HEK293 (cell line): ENCODE data around the gene KRT4.

Experiments used
- CTCF ChIA-PET: fragments of 350-600 bp; formaldehyde crosslinking; extraction: SDS; loops from one replicate; lab custom pipeline; 2021; ENCODE audit warnings: antibody characterized with exemption; lab: Yijun Ruan, JAX
- POLR2A ChIA-PET: fragments of 300-600 bp; formaldehyde crosslinking; extraction: SDS; loops from one replicate; lab custom pipeline; 2020; ENCODE audit warnings: antibody characterized with exemption, inconsistent platforms; lab: Yijun Ruan, JAX
- H3K27ac ChIP-seq: fragments of 200-500 bp; sonication (Bioruptor generic); 2 replicates; pipeline ENCODE4 v1.5.1; 2014; ENCODE audit warnings: low read depth, low read length, control low read depth, inconsistent platforms; ENCODE audit errors: extremely low read depth
- H3K36me3 ChIP-seq, 2 experiments: fragments of 200-500 bp in 1 of 2; sonication (Bioruptor generic) in 1 of 2; 1 replicate in 1 of 2; 2 replicates in 1 of 2; pipeline ENCODE4 v1.5.1; 2014 to 2017; ENCODE audit warnings: inconsistent platforms in 2 of 2, low read length in 2 of 2; ENCODE audit not compliant: control insufficient read depth in 2 of 2, insufficient read depth in 1 of 2
- H3K4me1 ChIP-seq: fragments of 200-500 bp; sonication (Bioruptor generic); 2 replicates; pipeline ENCODE4 v1.5.1; 2014; ENCODE audit warnings: mild to moderate bottlenecking, low read length, inconsistent platforms; ENCODE audit not compliant: control insufficient read depth, insufficient read depth
- H3K4me3 ChIP-seq: 2 replicates; pipeline ENCODE4 v1.5.1; 2011; ENCODE audit warnings: low read depth, mild to moderate bottlenecking, control low read depth, low read length, moderate library complexity
- H3K9me3 ChIP-seq: fragments of 200-500 bp; sonication (Bioruptor generic); 2 replicates; pipeline ENCODE4 v1.5.1; 2014; ENCODE audit warnings: low read depth, low read length, inconsistent platforms; ENCODE audit not compliant: control insufficient read depth, insufficient read depth
- ATF2 ChIP-seq: fragments of 450-650 bp; formaldehyde crosslinking; IDR thresholded peaks from 2 replicates; pipeline ENCODE4 v1.5.1; 2016; ENCODE audit warnings: missing biosample characterization, missing genetic modification characterization, low read depth
- INSM2 ChIP-seq: fragments of 450-650 bp; formaldehyde crosslinking; IDR thresholded peaks from 2 replicates; pipeline ENCODE4 v1.5.1; 2016; ENCODE audit warnings: missing biosample characterization, missing genetic modification characterization
- KLF1 ChIP-seq: fragments of 450-650 bp; formaldehyde crosslinking; IDR thresholded peaks from 2 replicates; pipeline ENCODE4 v1.5.1; 2016; ENCODE audit warnings: missing biosample characterization, missing genetic modification characterization
- KLF8 ChIP-seq: fragments of 450-650 bp; formaldehyde crosslinking; IDR thresholded peaks from 2 replicates; pipeline ENCODE4 v1.5.1; 2016; ENCODE audit warnings: missing biosample characterization, missing genetic modification characterization
- PRDM1 ChIP-seq: fragments of 450-650 bp; formaldehyde crosslinking; IDR thresholded peaks from 2 replicates; pipeline ENCODE4; 2016; ENCODE audit warnings: missing biosample characterization, missing genetic modification characterization
- SALL2 ChIP-seq: fragments of 450-650 bp; formaldehyde crosslinking; IDR thresholded peaks from 2 replicates; pipeline ENCODE4 v1.5.0; 2017; ENCODE audit warnings: missing biosample characterization, mild to moderate bottlenecking, missing genetic modification characterization, borderline replicate concordance
- SP7 ChIP-seq: fragments of 450-650 bp; formaldehyde crosslinking; IDR thresholded peaks from 2 replicates; pipeline ENCODE4 v1.5.1; 2016; ENCODE audit warnings: missing biosample characterization, missing genetic modification characterization
- ZBTB1 ChIP-seq: fragments of 450-650 bp; formaldehyde crosslinking; IDR thresholded peaks from 2 replicates; pipeline ENCODE4 v1.5.1; 2016; ENCODE audit warnings: missing biosample characterization, missing genetic modification characterization
- ZBTB20 ChIP-seq: fragments of 450-650 bp; formaldehyde crosslinking; IDR thresholded peaks from 2 replicates; pipeline ENCODE4 v1.5.1; 2016; ENCODE audit warnings: missing biosample characterization, missing genetic modification characterization
- ZFHX2 ChIP-seq: fragments of 450-650 bp; formaldehyde crosslinking; conservative IDR thresholded peaks from 2 replicates; pipeline ENCODE4 v1.5.1; 2016; ENCODE audit warnings: missing biosample characterization, missing genetic modification characterization
- ZNF132 ChIP-seq: fragments of 450-650 bp; formaldehyde crosslinking; IDR thresholded peaks from 2 replicates; pipeline ENCODE4 v1.5.1; 2017; ENCODE audit warnings: missing biosample characterization, missing genetic modification characterization, borderline replicate concordance
- ZNF146 ChIP-seq: fragments of 450-650 bp; formaldehyde crosslinking; IDR thresholded peaks from 2 replicates; pipeline ENCODE4 v1.5.1; 2016; ENCODE audit warnings: missing biosample characterization, missing genetic modification characterization
- ZNF174 ChIP-seq: fragments of 450-650 bp; formaldehyde crosslinking; IDR thresholded peaks from 2 replicates; pipeline ENCODE4 v1.5.0; 2017; ENCODE audit warnings: missing biosample characterization, mild to moderate bottlenecking, missing genetic modification characterization
- ZNF18 ChIP-seq: fragments of 450-650 bp; formaldehyde crosslinking; IDR thresholded peaks from 2 replicates; pipeline ENCODE4 v1.5.1; 2016; ENCODE audit warnings: missing biosample characterization, missing genetic modification characterization
- ZNF248 ChIP-seq: fragments of 450-650 bp; formaldehyde crosslinking; IDR thresholded peaks from 2 replicates; pipeline ENCODE4 v1.5.1; 2017; ENCODE audit warnings: missing biosample characterization, missing genetic modification characterization
- ZNF335 ChIP-seq: fragments of 450-650 bp; formaldehyde crosslinking; conservative IDR thresholded peaks from 2 replicates; pipeline ENCODE4 v1.5.1; 2016; ENCODE audit warnings: missing biosample characterization, missing genetic modification characterization
- ZNF37A ChIP-seq: fragments of 450-650 bp; IDR thresholded peaks from 2 replicates; pipeline ENCODE4 v1.5.1; 2018; ENCODE audit warnings: missing biosample characterization, missing genetic modification characterization
- ZNF394 ChIP-seq: fragments of 450-650 bp; formaldehyde crosslinking; IDR thresholded peaks from 2 replicates; pipeline ENCODE4 v1.5.1; 2016; ENCODE audit warnings: missing biosample characterization, missing genetic modification characterization, mild to moderate bottlenecking, moderate library complexity, borderline replicate concordance
- ZNF398 ChIP-seq: fragments of 450-650 bp; formaldehyde crosslinking; IDR thresholded peaks from 2 replicates; pipeline ENCODE4 v1.5.1; 2017; ENCODE audit warnings: missing biosample characterization, missing genetic modification characterization
- ZNF488 ChIP-seq: fragments of 450-650 bp; formaldehyde crosslinking; IDR thresholded peaks from 2 replicates; pipeline ENCODE4 v1.5.1; 2016; ENCODE audit warnings: missing biosample characterization, missing genetic modification characterization
- ZNF513 ChIP-seq: fragments of 450-650 bp; IDR thresholded peaks from 2 replicates; pipeline ENCODE4 v1.5.1; 2018; ENCODE audit warnings: missing biosample characterization, missing genetic modification characterization
- ZNF777 ChIP-seq: fragments of 450-650 bp; formaldehyde crosslinking; IDR thresholded peaks from 2 replicates; pipeline ENCODE4 v1.5.1; 2017; ENCODE audit warnings: missing biosample characterization, missing genetic modification characterization, borderline replicate concordance
- ZNF785 ChIP-seq: fragments of 450-650 bp; formaldehyde crosslinking; IDR thresholded peaks from 2 replicates; pipeline ENCODE4 v1.5.1; 2016; ENCODE audit warnings: missing biosample characterization, missing genetic modification characterization
- ZNF792 ChIP-seq: fragments of 450-650 bp; formaldehyde crosslinking; IDR thresholded peaks from 2 replicates; pipeline ENCODE4 v1.5.1; 2016; ENCODE audit warnings: missing biosample characterization, missing genetic modification characterization

KRT4 gene

GRCh38 chr12:52760623-52761022 lies 53.3 kb downstream of the KRT4 start (continued):
- no peak for TF ChIP-seq ZNF398 (tag by site-specific recombination)
- no peak for TF ChIP-seq ZNF792 (tag by site-specific recombination)
- TF ChIP-seq ZNF248 (tag by site-specific recombination), result no peak
- no peak for TF ChIP-seq ZNF174 (tag by site-specific recombination)
- TF ChIP-seq ZNF513 (tag by site-specific recombination), result no peak

GRCh38 chr12:52759695-52760094 lies 54.2 kb downstream of the KRT4 start:
- H3K4me1 ChIP-seq, result no peaks in the 10 kb centered on the region
- POLR2A ChIA-PET, result no interaction called here

GRCh38 chr12:52759218-52759617 lies 54.7 kb downstream of the KRT4 start:
- H3K27ac ChIP-seq, result no peak overlapping the region
- CTCF ChIA-PET, result interaction anchor here (0.6 to 1.5 kb wide), 3 partner anchors 10 to 111 kb away, joined by 3 to 4 read pairs (median 3); no protein-coding TSS in a partner anchor
- no peaks in the 10 kb centered on the region for H3K36me3 ChIP-seq
- H3K9me3 ChIP-seq, result no peaks in the 10 kb centered on the region
- no peak overlapping the region for H3K4me3 ChIP-seq
- POLR2A ChIA-PET, result no interaction called here
- no peaks in the 10 kb centered on the region for H3K4me1 ChIP-seq
- TF ChIP-seq INSM2 (tag by site-specific recombination), result no peak
- no peak for TF ChIP-seq ZNF132 (tag by site-specific recombination)
- TF ChIP-seq ZNF18 (tag by site-specific recombination), result no peak
- TF ChIP-seq KLF8 (tag by site-specific recombination), result no peak
- no peak for TF ChIP-seq SP7 (tag by site-specific recombination)
- TF ChIP-seq SALL2 (tag by site-specific recombination), result no peak
- no peak for TF ChIP-seq KLF1 (tag by site-specific recombination)
- TF ChIP-seq ZNF777, result no peak
- TF ChIP-seq ZBTB20 (tag by site-specific recombination), result no peak
- no peak for TF ChIP-seq ZNF146
- no peak for TF ChIP-seq ZNF785 (tag by site-specific recombination)
- no peak for TF ChIP-seq PRDM1 (tag by site-specific recombination)
- no peak for TF ChIP-seq ZNF335 (tag by site-specific recombination)
- no peak for TF ChIP-seq ZBTB1

More at GRCh38 chr12:52759695-52760094, 54.2 kb downstream of the KRT4 start:
- Histone ChIP-seq H3K4me3 (no peak overlapping the region), H3K9me3 (no peaks in the 10 kb centered on the region), H3K27ac (no peak overlapping the region), H3K36me3 (no peaks in the 10 kb centered on the region)
- CTCF ChIA-PET, result interaction anchor here (0.6 to 1.5 kb wide), 2 partner anchors 10 to 666 kb away, joined by 3 read pairs; no protein-coding TSS in a partner anchor
- no peak for TF ChIP-seq ATF2
- TF ChIP-seq ZFHX2, result no peak
- no peak for TF ChIP-seq ZNF394 (tag by site-specific recombination)
- TF ChIP-seq ZNF37A (tag by site-specific recombination), result no peak
- TF ChIP-seq ZNF488 (tag by site-specific recombination), result no peak
